ENCODE data around the gene MED13L. TPM values are rescaled to one million over a fixed set of nuclear protein-coding genes. Genes with fewer than 3 reads are reported as not detected.

The MED13L gene
- polyA plus RNA-seq, 1 of the 3 experiments (the other 2 are of a cell fraction), result 17.1 TPM

- TF ChIP-seq FOXJ3 (CRISPR knock-in tag; IDR thresholded peaks at IDR 0.05), result no peak
- TF ChIP-seq NRF1 (IDR thresholded peaks at IDR 0.05; ENCODE audit: low read depth, low read length), result no peak
- no peak for TF ChIP-seq POLR2AphosphoS5 (IDR thresholded peaks at IDR 0.05; ENCODE audit: low read depth, low read length)
- TF ChIP-seq TEAD4 (IDR thresholded peaks at IDR 0.05; ENCODE audit: borderline replicate concordance, insufficient read depth), result no peak
- TF ChIP-seq SIN3A (IDR thresholded peaks at IDR 0.05; ENCODE audit: borderline replicate concordance, low read depth, low read length), result no peak
- no peak for TF ChIP-seq ZBTB33 (IDR thresholded peaks at IDR 0.05; ENCODE audit: borderline replicate concordance, low read depth)
- TF ChIP-seq CHD2 (IDR thresholded peaks at IDR 0.05; ENCODE audit: low read length, partially characterized antibody), result no peak
- TF ChIP-seq GATA2 (CRISPR knock-in tag; IDR thresholded peaks at IDR 0.05), result no peak
- TF ChIP-seq TCF12 (IDR thresholded peaks at IDR 0.05), result no peak
- no peak for TF ChIP-seq YY1 (IDR thresholded peaks at IDR 0.05; ENCODE audit: low read depth)
- H3K9ac ChIP-seq, result no peak overlapping the region
- no peaks in the 10 kb centered on the region for H3K9me3 ChIP-seq
- no peak for DNase-seq
- no peak overlapping the region for H2AFZ ChIP-seq (ENCODE audit: low read depth)
- peaks cover 0 to 2% of the 10 kb centered on the region in 2 experiments for H3K36me3 ChIP-seq (replicated peaks in 1 of 2; ENCODE audit: control insufficient read depth in 1 of 2, insufficient read depth in 2 of 2, low read length in 1 of 2)
- H3K4me3 ChIP-seq (ENCODE audit: low read depth in 2 of 2, low read length in 1 of 2), result no peak overlapping the region
- POLR2A ChIA-PET, result no interaction called here
- no peak overlapping the region for H3K27ac ChIP-seq (ENCODE audit: low read depth in 2 of 2, low read length in 1 of 2)
- CTCF ChIA-PET, result interaction anchor here (0.5 to 2.3 kb wide), 6 partner anchors 37 to 669 kb away, joined by 3 to 8 read pairs (median 4); no protein-coding TSS in a partner anchor
- WGBS (ENCODE audit: low lambda C conversion rate), result 98% methylated on average over 2 of the region's 2 CpGs
- H3K4me1 ChIP-seq (ENCODE audit: control insufficient read depth in 1 of 2, insufficient read depth in 2 of 2, low read depth in 1 of 2, low read length in 1 of 2), result peaks cover 5 to 16% of the 10 kb centered on the region in 2 experiments; a peak in 3 of 4 replicates
- H3K9me2 ChIP-seq, result no peaks in the 10 kb centered on the region
- H3K27me3 ChIP-seq (ENCODE audit: insufficient read depth), result no peaks in the 10 kb centered on the region
- peaks cover 100% of the 10 kb centered on the region for H3K79me2 ChIP-seq (ENCODE audit: insufficient read depth)
- peaks cover 8% of the 10 kb centered on the region for H3F3A ChIP-seq (replicated peaks; ENCODE audit: insufficient read depth)
- peaks cover 97% of the 10 kb centered on the region for H4K20me1 ChIP-seq (ENCODE audit: insufficient read depth)
- no peak overlapping the region for H3K4me2 ChIP-seq
Measured at GRCh38 chr12:116039081-116039480, 238.4 kb downstream of the MED13L start.

DNA sequence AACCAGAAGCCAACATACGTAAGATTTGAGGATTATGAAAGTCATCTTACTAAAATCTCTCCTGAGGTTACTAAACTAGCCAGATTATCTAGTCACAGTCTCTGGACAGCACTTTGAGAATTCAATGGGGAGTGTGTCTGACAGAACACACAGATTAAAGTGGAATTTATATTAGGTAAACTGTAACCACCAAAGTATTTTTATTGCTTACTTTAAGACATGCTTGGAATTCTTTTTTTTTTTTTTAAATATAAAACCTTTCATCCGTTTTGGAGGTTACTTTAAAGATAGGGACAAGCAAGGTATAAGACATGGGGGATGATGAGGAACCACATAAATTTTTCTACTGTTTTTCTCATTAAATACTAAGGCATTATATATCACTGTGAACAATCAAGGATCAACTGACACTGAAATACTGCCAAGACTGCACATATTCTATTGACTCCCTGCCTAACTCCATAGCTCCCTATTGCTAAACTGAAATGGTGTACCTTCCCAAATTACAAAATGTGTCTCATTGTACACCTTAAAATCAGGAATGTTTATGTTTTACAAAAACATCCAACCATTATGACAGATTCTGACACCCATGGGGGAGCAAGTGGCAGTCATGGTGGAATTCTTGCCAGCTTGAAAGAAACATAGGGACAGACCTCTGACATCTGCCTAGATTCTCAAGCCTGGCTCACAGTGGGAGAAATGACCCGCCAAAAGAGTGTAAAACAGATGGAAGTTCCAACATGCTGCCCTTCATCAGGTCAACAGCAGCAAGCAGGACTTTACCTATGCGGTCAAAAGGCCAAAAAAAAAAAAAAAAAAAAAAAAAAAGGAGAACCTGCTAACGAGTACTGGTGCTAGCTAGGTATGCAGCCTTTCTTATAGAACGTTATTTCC, 239.3 kb downstream of the MED13L start:
- Histone ChIP-seq H3F3A (replicated peaks; ENCODE audit: insufficient read depth) (peaks cover 4% of the 10 kb centered on the region), H3K27me3 (ENCODE audit: insufficient read depth) (no peaks in the 10 kb centered on the region), H3K79me2 (ENCODE audit: insufficient read depth) (peaks cover 100% of the 10 kb centered on the region), H3K36me3 (replicated peaks in 1 of 2; ENCODE audit: control insufficient read depth in 1 of 2, insufficient read depth in 2 of 2, low read length in 1 of 2) (peaks cover 0 to 2% of the 10 kb centered on the region in 2 experiments), H4K20me1 (ENCODE audit: insufficient read depth) (peaks cover 94% of the 10 kb centered on the region), H3K9ac (no peak overlapping the region), H3K4me3 (ENCODE audit: low read depth in 2 of 2, low read length in 1 of 2) (no peak overlapping the region), H3K4me2 (no peak overlapping the region), H2AFZ (ENCODE audit: low read depth) (no peak overlapping the region), H3K9me3 (no peaks in the 10 kb centered on the region), H3K4me1 (ENCODE audit: control insufficient read depth in 1 of 2, insufficient read depth in 2 of 2, low read depth in 1 of 2, low read length in 1 of 2) (peaks cover 2 to 8% of the 10 kb centered on the region in 2 experiments; a peak in 3 of 4 replicates), H3K9me2 (no peaks in the 10 kb centered on the region), H3K27ac (ENCODE audit: low read depth in 2 of 2, low read length in 1 of 2) (no peak overlapping the region; a peak in 1 of 4 replicates)
- TF ChIP-seq FOSL2 (IDR thresholded peaks at IDR 0.05; ENCODE audit: borderline replicate concordance, low read depth), result no peak
- no peak for TF ChIP-seq SMC3 (IDR thresholded peaks at IDR 0.05; ENCODE audit: low read depth, low read length)
- CTCF ChIA-PET, result interaction anchor here (0.5 to 2.3 kb wide), 4 partner anchors 40 to 670 kb away, joined by 3 to 8 read pairs (median 6); no protein-coding TSS in a partner anchor
- POLR2A ChIA-PET, result no interaction called here
- 80% methylated on average over 6 of the region's 6 CpGs for WGBS (ENCODE audit: low lambda C conversion rate)
- DNase-seq, result no peak

Measured in SK-N-SH (cell line).